GM23338 (cell line): ENCODE results near the gene TMEM231. TPM values are rescaled to one million over a fixed set of nuclear protein-coding genes. Genes with fewer than 3 reads are reported as not detected.

ENCODE experiments used
- ATAC-seq: fragments of 200-7000 bp; cut with Tn5 transposase; 3 replicates; pipeline ENCODE4 v1.9.1; 2020
- DNase-seq: peaks from one replicate; pipeline ENCODE4 v3.0.0-alpha.2; 2015; ENCODE audit warnings: low spot score
- H2AFZ ChIP-seq: fragments of 200-600 bp; sonication (generic); 2 replicates; pipeline ENCODE4 v1.8.0; 2016; ENCODE audit warnings: antibody characterized with exemption, mild to moderate bottlenecking, moderate library complexity
- H3F3A ChIP-seq: fragments of 200-600 bp; sonication (generic); replicated peaks from 2 replicates; pipeline ENCODE4 v1.8.0; 2017; ENCODE audit warnings: antibody characterized with exemption, mixed run types, low read depth
- H3K27ac ChIP-seq: fragments of 200-600 bp; sonication (generic); 2 replicates; pipeline ENCODE4 v1.6.1; 2016; ENCODE audit warnings: low read depth
- H3K27me3 ChIP-seq: fragments of 200-600 bp; sonication (generic); 2 replicates; pipeline ENCODE4 v1.8.0; 2016; ENCODE audit warnings: mild to moderate bottlenecking, mixed run types, moderate library complexity; ENCODE audit not compliant: insufficient read depth
- H3K36me3 ChIP-seq: fragments of 200-600 bp; sonication (generic); 2 replicates; pipeline ENCODE4 v1.8.0; 2016; ENCODE audit warnings: mild to moderate bottlenecking; ENCODE audit not compliant: insufficient read depth
- H3K4me1 ChIP-seq: fragments of 200-600 bp; sonication (generic); 2 replicates; pipeline ENCODE4 v1.8.0; 2016; ENCODE audit warnings: mild to moderate bottlenecking, moderate library complexity; ENCODE audit not compliant: insufficient read depth
- H3K4me2 ChIP-seq: fragments of 200-600 bp; sonication (generic); 2 replicates; pipeline ENCODE4 v1.7.1; 2017; ENCODE audit warnings: mixed run types
- H3K4me3 ChIP-seq: fragments of 200-600 bp; sonication (generic); 2 replicates; pipeline ENCODE4 v1.6.1; 2016; ENCODE audit warnings: mixed run types
- H3K79me2 ChIP-seq: fragments of 200-600 bp; sonication (generic); replicated peaks from 2 replicates; pipeline ENCODE4 v1.8.0; 2017; ENCODE audit warnings: mild to moderate bottlenecking; ENCODE audit not compliant: insufficient read depth
- H3K9me2 ChIP-seq: fragments of 200-600 bp; sonication (generic); 2 replicates; pipeline ENCODE4 v1.8.0; 2017; ENCODE audit not compliant: insufficient read depth
- H4K20me1 ChIP-seq: fragments of 200-600 bp; sonication (generic); replicated peaks from 2 replicates; pipeline ENCODE4 v1.8.0; 2017; ENCODE audit warnings: mild to moderate bottlenecking; ENCODE audit not compliant: insufficient read depth
- H3K27ac Mint-ChIP-seq: 2 replicates; pipeline ENCODE4 v1.8.0; 2020; ENCODE audit warnings: inconsistent platforms, mild to moderate bottlenecking, moderate library complexity, mixed read lengths
- H3K27me3 Mint-ChIP-seq: 3 replicates; pipeline ENCODE4 v1.8.0; 2022; ENCODE audit warnings: low read depth, mild to moderate bottlenecking, moderate library complexity, mixed read lengths, inconsistent platforms; ENCODE audit not compliant: insufficient read depth, poor library complexity
- H3K36me3 Mint-ChIP-seq: 3 replicates; pipeline ENCODE4 v1.8.0; 2021; ENCODE audit warnings: low read depth, mild to moderate bottlenecking, inconsistent platforms, moderate library complexity, mixed read lengths
- H3K4me1 Mint-ChIP-seq: 3 replicates; pipeline ENCODE4 v1.8.0; 2020; ENCODE audit warnings: mild to moderate bottlenecking, inconsistent platforms, mixed read lengths
- H3K4me3 Mint-ChIP-seq: 3 replicates; pipeline ENCODE4 v1.8.0; 2021; ENCODE audit warnings: moderate library complexity, mild to moderate bottlenecking, inconsistent platforms, mixed read lengths
- H3K9me3 Mint-ChIP-seq: 3 replicates; pipeline ENCODE4 v1.8.0; 2020; ENCODE audit warnings: moderate library complexity, mild to moderate bottlenecking, inconsistent platforms, mixed read lengths
- CREB1 ChIP-seq: fragments of 250-450 bp; sonication (Bioruptor Pico); IDR thresholded peaks from 2 replicates; pipeline ENCODE4 v1.5.0; 2020; ENCODE audit warnings: low read depth, mild to moderate bottlenecking, moderate library complexity
- EZH2 ChIP-seq: fragments of 200-600 bp; sonication (generic); IDR thresholded peaks from one replicate; pipeline ENCODE4 v1.8.0; 2017; ENCODE audit warnings: antibody characterized with exemption, mild to moderate bottlenecking, low read depth; ENCODE audit not compliant: unreplicated experiment
- EZH2phosphoT487 ChIP-seq: fragments of 200-600 bp; sonication (generic); IDR thresholded peaks from one replicate; pipeline ENCODE4 v1.8.1; 2018; ENCODE audit warnings: antibody characterized with exemption; ENCODE audit not compliant: unreplicated experiment
- JUNB ChIP-seq: IDR thresholded peaks from one replicate; pipeline ENCODE4 v1.6.1; 2016; ENCODE audit warnings: antibody characterized with exemption; ENCODE audit not compliant: unreplicated experiment
- NANOG ChIP-seq: IDR thresholded peaks from 2 replicates; pipeline ENCODE4 v1.6.1; 2016; ENCODE audit warnings: antibody characterized with exemption, borderline replicate concordance
- POLR2AphosphoS5 ChIP-seq: IDR thresholded peaks from 2 replicates; pipeline ENCODE4 v1.6.1; 2016; ENCODE audit warnings: antibody characterized with exemption, low read depth
- STAT1 ChIP-seq: IDR thresholded peaks from one replicate; pipeline ENCODE4 v1.6.1; 2016; ENCODE audit warnings: antibody characterized with exemption; ENCODE audit not compliant: unreplicated experiment
- ZNF114 ChIP-seq: fragments of 250-450 bp; sonication (Bioruptor Pico); IDR thresholded peaks from 2 replicates; pipeline ENCODE4 v1.5.0; 2020; ENCODE audit warnings: mild to moderate bottlenecking, moderate library complexity
- ZNF331 ChIP-seq: fragments of 250-450 bp; sonication (Bioruptor Pico); IDR thresholded peaks from 2 replicates; pipeline ENCODE4 v1.5.0; 2020; ENCODE audit warnings: low read depth, mild to moderate bottlenecking, moderate library complexity
- polyA plus RNA-seq: library from polyadenylated mRNA; unstranded; fragments of >200 nt; fragmentation: Nextera tagmentation; extraction: Ambion mirVana; gene quantifications from 2 replicates; pipeline ENCODE4 v1.2.1, GENCODE V29; 2016
- total RNA-seq: library from RNA; depleted of rRNA; stranded (reverse); fragments of >200 nt; shearing (Covaris generic); gene quantifications from 2 replicates; pipeline ENCODE4 v1.2.3, GENCODE V29; 2014
- TF ChIP-seq, protein P1 (sequence below), 2 experiments: fragments of 200-600 bp in 1 of 2; sonication (generic) in 1 of 2; conservative IDR thresholded peaks; 2 replicates each; pipeline versions ENCODE4 v1.5.1 to v1.6.1; 2016 to 2017; ENCODE audit warnings: antibody characterized with exemption in 2 of 2, low read depth in 2 of 2, mild to moderate bottlenecking in 2 of 2, moderate library complexity in 1 of 2
- TF ChIP-seq, protein P2 (sequence below): fragments of 250-450 bp; sonication (Bioruptor Pico); IDR thresholded peaks from 2 replicates; pipeline ENCODE4 v1.5.0; 2020; ENCODE audit warnings: mild to moderate bottlenecking, moderate library complexity
- TF ChIP-seq, protein P3 (sequence below): IDR thresholded peaks from 2 replicates; pipeline ENCODE4 v1.6.1; 2016; ENCODE audit warnings: antibody characterized with exemption

The TMEM231 gene
- total and polyA plus RNA-seq, 2 experiments from 2014 or later: 5.3 to 19.9 TPM

DNA sequence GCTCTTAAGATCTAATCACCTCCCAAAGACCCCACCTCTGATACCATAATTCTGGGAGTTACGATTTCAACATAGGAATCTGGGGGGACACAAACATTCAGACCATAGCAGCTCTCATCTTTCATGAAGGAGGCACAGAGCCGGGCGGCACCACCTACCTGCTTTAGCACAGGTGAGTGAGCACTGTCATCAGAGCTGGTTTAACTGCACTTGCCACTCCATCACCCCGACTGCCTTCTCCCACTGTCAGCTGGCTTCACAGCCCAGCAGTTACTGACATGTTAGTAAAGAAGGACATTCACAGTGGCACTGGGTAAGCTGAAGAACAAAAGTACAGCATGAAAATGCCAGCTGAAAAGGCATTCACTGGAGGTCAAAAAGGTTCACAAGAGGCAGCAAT lies 32.7 kb upstream of the TMEM231 start (continued):
- TF ChIP-seq, protein P1, sequence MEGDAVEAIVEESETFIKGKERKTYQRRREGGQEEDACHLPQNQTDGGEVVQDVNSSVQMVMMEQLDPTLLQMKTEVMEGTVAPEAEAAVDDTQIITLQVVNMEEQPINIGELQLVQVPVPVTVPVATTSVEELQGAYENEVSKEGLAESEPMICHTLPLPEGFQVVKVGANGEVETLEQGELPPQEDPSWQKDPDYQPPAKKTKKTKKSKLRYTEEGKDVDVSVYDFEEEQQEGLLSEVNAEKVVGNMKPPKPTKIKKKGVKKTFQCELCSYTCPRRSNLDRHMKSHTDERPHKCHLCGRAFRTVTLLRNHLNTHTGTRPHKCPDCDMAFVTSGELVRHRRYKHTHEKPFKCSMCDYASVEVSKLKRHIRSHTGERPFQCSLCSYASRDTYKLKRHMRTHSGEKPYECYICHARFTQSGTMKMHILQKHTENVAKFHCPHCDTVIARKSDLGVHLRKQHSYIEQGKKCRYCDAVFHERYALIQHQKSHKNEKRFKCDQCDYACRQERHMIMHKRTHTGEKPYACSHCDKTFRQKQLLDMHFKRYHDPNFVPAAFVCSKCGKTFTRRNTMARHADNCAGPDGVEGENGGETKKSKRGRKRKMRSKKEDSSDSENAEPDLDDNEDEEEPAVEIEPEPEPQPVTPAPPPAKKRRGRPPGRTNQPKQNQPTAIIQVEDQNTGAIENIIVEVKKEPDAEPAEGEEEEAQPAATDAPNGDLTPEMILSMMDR (conservative IDR thresholded peaks at IDR 0.05; ENCODE audit: low read depth in 2 of 2): no peak
- no peak for TF ChIP-seq ZNF331 (CRISPR knock-in tag)
- no peak for TF ChIP-seq NANOG
- TF ChIP-seq EZH2: no peak
- TF ChIP-seq STAT1: no peak

DNA sequence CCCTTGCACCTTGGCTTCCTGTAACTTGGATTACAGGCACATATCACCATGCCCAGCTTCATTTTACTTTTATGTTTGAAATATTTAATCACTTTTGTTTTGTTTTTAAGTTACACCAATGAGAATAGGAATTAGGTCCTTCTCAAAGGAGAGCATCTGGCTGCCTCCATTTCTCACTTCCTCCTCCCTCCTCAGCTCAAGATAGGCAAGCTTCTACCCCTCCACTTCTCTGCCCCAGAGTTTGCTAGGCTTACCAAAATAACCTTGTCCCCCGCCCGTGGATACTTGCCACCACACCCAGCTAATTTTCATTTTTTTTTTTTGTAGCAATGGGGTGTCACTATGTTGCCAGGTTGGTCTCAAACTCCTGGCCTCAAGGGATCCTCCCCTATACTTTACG lies 28.1 kb upstream of the TMEM231 start:
- Mint-ChIP-seq H3K27me3 (peaks cover 1% of the 10 kb centered on the region), H3K9me3 (no peaks in the 10 kb centered on the region), H3K4me3 (no peak overlapping the region), H3K27ac (no peak overlapping the region), H3K36me3 (peaks cover 4% of the 10 kb centered on the region), H3K4me1 (peaks cover 6% of the 10 kb centered on the region)
- H3K27ac ChIP-seq: no peak overlapping the region
- no peaks in the 10 kb centered on the region for H3K9me2 ChIP-seq
- H3K4me2 ChIP-seq: no peak overlapping the region
- H2AFZ ChIP-seq: no peak overlapping the region
- no peaks in the 10 kb centered on the region for H3K27me3 ChIP-seq
- H3K4me1 ChIP-seq: no peaks in the 10 kb centered on the region
- 0 out of 2 replicates have a peak, but pooled peaks cover 4% of the 10 kb centered on the region for H3K36me3 ChIP-seq
- H3K4me3 ChIP-seq: no peak overlapping the region
- ATAC-seq (no peak), DNase-seq (no peak)
- no peaks in the 10 kb centered on the region; the same call in none of the 2 replicates for H4K20me1 ChIP-seq
- H3K79me2 ChIP-seq: no peaks in the 10 kb centered on the region
- H3F3A ChIP-seq: no peaks in the 10 kb centered on the region
- TF ChIP-seq STAT1 (no peak), ZNF331 (CRISPR knock-in tag) (no peak), EZH2 (no peak), CREB1 (no peak), NANOG (no peak), ZNF114 (CRISPR knock-in tag) (no peak), EZH2phosphoT487 (no peak), JUNB (no peak), POLR2AphosphoS5 (no peak)
- TF ChIP-seq, protein P2, sequence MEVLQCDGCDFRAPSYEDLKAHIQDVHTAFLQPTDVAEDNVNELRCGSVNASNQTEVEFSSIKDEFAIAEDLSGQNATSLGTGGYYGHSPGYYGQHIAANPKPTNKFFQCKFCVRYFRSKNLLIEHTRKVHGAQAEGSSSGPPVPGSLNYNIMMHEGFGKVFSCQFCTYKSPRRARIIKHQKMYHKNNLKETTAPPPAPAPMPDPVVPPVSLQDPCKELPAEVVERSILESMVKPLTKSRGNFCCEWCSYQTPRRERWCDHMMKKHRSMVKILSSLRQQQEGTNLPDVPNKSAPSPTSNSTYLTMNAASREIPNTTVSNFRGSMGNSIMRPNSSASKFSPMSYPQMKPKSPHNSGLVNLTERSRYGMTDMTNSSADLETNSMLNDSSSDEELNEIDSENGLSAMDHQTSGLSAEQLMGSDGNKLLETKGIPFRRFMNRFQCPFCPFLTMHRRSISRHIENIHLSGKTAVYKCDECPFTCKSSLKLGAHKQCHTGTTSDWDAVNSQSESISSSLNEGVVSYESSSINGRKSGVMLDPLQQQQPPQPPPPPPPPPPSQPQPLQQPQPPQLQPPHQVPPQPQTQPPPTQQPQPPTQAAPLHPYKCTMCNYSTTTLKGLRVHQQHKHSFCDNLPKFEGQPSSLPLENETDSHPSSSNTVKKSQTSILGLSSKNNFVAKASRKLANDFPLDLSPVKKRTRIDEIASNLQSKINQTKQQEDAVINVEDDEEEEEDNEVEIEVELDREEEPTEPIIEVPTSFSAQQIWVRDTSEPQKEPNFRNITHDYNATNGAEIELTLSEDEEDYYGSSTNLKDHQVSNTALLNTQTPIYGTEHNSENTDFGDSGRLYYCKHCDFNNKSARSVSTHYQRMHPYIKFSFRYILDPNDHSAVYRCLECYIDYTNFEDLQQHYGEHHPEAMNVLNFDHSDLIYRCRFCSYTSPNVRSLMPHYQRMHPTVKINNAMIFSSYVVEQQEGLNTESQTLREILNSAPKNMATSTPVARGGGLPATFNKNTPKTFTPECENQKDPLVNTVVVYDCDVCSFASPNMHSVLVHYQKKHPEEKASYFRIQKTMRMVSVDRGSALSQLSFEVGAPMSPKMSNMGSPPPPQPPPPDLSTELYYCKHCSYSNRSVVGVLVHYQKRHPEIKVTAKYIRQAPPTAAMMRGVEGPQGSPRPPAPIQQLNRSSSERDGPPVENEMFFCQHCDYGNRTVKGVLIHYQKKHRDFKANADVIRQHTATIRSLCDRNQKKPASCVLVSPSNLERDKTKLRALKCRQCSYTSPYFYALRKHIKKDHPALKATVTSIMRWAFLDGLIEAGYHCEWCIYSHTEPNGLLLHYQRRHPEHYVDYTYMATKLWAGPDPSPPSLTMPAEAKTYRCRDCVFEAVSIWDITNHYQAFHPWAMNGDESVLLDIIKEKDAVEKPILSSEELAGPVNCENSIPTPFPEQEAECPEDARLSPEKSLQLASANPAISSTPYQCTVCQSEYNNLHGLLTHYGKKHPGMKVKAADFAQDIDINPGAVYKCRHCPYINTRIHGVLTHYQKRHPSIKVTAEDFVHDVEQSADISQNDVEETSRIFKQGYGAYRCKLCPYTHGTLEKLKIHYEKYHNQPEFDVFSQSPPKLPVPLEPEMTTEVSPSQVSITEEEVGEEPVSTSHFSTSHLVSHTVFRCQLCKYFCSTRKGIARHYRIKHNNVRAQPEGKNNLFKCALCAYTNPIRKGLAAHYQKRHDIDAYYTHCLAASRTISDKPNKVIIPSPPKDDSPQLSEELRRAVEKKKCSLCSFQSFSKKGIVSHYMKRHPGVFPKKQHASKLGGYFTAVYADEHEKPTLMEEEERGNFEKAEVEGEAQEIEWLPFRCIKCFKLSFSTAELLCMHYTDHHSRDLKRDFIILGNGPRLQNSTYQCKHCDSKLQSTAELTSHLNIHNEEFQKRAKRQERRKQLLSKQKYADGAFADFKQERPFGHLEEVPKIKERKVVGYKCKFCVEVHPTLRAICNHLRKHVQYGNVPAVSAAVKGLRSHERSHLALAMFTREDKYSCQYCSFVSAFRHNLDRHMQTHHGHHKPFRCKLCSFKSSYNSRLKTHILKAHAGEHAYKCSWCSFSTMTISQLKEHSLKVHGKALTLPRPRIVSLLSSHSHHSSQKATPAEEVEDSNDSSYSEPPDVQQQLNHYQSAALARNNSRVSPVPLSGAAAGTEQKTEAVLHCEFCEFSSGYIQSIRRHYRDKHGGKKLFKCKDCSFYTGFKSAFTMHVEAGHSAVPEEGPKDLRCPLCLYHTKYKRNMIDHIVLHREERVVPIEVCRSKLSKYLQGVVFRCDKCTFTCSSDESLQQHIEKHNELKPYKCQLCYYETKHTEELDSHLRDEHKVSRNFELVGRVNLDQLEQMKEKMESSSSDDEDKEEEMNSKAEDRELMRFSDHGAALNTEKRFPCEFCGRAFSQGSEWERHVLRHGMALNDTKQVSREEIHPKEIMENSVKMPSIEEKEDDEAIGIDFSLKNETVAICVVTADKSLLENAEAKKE (CRISPR knock-in tag): no peak
- TF ChIP-seq, protein P3, sequence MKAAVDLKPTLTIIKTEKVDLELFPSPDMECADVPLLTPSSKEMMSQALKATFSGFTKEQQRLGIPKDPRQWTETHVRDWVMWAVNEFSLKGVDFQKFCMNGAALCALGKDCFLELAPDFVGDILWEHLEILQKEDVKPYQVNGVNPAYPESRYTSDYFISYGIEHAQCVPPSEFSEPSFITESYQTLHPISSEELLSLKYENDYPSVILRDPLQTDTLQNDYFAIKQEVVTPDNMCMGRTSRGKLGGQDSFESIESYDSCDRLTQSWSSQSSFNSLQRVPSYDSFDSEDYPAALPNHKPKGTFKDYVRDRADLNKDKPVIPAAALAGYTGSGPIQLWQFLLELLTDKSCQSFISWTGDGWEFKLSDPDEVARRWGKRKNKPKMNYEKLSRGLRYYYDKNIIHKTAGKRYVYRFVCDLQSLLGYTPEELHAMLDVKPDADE: no peak
- TF ChIP-seq, protein P1 (conservative IDR thresholded peaks at IDR 0.05; ENCODE audit: low read depth in 2 of 2): no peak
